ENCODE data around the gene RNLS.

DNA sequence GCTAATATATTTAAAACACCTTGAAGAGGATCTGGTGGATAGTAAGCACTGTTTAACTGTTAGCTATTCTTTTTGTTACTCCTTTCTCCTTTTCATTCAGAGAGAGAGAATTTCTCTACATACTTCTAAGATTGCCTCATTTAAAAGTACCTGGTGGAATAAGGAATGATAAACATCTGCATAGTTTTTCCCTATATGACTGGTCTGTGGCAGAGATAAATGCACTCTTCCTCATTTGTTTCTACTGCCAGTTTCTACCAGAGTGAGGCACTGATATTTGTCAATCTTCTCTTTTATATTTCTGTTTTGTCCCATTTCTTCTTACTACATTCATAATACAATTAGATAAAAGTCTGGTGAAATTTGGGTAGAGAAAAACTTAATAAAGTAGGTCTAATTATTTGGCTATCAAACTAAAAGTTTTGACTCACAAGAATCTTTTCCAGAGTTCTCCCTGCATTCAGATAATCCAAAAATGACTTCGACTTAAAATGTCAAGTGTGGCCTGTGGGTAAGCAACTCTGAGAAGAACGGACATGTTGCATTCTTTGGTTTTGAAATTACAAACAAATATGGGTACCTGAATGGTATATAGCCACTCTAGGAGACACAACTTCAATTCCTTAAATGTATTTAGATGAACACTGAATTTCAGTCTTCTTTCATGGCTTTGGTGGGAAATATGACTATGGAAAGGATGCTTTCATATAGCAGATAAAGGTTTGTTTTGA is 38.8 kb downstream of the RNLS start:
- TF ChIP-seq POLR2AphosphoS5 (IDR thresholded peaks at IDR 0.05; ENCODE audit: low read depth, low read length) (no peak), SIN3A (IDR thresholded peaks at IDR 0.05; ENCODE audit: borderline replicate concordance, insufficient read depth, low read length) (no peak), TAF1 (IDR thresholded peaks at IDR 0.05; ENCODE audit: borderline replicate concordance, insufficient read depth, low read length) (no peak)

All from PFSK-1 (cell line).